Neural cell (in vitro differentiated cells): ENCODE measurements around the gene GPR146. TPM values are rescaled to one million over a fixed set of nuclear protein-coding genes. Genes with fewer than 3 reads are reported as not detected.

Experiments used
- H2AFZ ChIP-seq: fragments of 200-600, 300-800 bp; sonication (generic), shearing (Covaris generic); 2 replicates; pipeline ENCODE4 v1.6.0; 2014; ENCODE audit warnings: low read depth, mild to moderate bottlenecking, antibody characterized with exemption, low read length, moderate library complexity
- H3F3A ChIP-seq: fragments of 200-600 bp; shearing (Covaris generic); 2 replicates; pipeline ENCODE4 v1.6.1; 2016; ENCODE audit warnings: mild to moderate bottlenecking, moderate library complexity, mixed read lengths, antibody characterized with exemption, low read length; ENCODE audit not compliant: insufficient read depth, poor library complexity, severe bottlenecking
- H3K27ac ChIP-seq: fragments of 200-600, 300-800 bp; sonication (generic), shearing (Covaris generic); 2 replicates; pipeline ENCODE4 v1.5.1; 2014; ENCODE audit warnings: mild to moderate bottlenecking, low read length, moderate library complexity
- H3K27me3 ChIP-seq: fragments of 300-800, 200-600 bp; sonication (generic), shearing (Covaris generic); 2 replicates; pipeline ENCODE4 v1.6.0; 2014; ENCODE audit warnings: mild to moderate bottlenecking, low read depth, low read length, moderate library complexity; ENCODE audit not compliant: insufficient read depth
- H3K36me3 ChIP-seq: fragments of 300-800, 200-600 bp; sonication (generic), shearing (Covaris generic); 2 replicates; pipeline ENCODE4 v1.5.1; 2014; ENCODE audit warnings: mild to moderate bottlenecking, antibody characterized with exemption, low read length, moderate library complexity; ENCODE audit not compliant: insufficient read depth
- H3K4me2 ChIP-seq: fragments of 300-800, 200-600 bp; sonication (generic), shearing (Covaris generic); 2 replicates; pipeline ENCODE4 v1.6.0; 2014; ENCODE audit warnings: mild to moderate bottlenecking, low read length
- H3K4me3 ChIP-seq: fragments of 300-800, 200-600 bp; sonication (generic), shearing (Covaris generic); 2 replicates; pipeline ENCODE4 v1.5.1; 2014; ENCODE audit warnings: mild to moderate bottlenecking, low read length, moderate library complexity
- H3K79me2 ChIP-seq: fragments of 200-600 bp; shearing (Covaris generic); replicated peaks from 2 replicates; pipeline ENCODE4 v1.6.0; 2014; ENCODE audit warnings: mild to moderate bottlenecking, low read length, moderate library complexity; ENCODE audit not compliant: insufficient read depth
- H3K9ac ChIP-seq: fragments of 300-800, 200-600 bp; sonication (generic), shearing (Covaris generic); 2 replicates; pipeline ENCODE4 v1.6.1; 2016; ENCODE audit warnings: mild to moderate bottlenecking, low read length, mixed read lengths
- H3K9me2 ChIP-seq: fragments of 200-600 bp; shearing (Covaris generic); 2 replicates; pipeline ENCODE4 v1.6.1; 2016; ENCODE audit warnings: mild to moderate bottlenecking, low read length, mixed read lengths; ENCODE audit not compliant: insufficient read depth
- H3K9me3 ChIP-seq: fragments of 200-600, 300-800 bp; sonication (generic), shearing (Covaris generic); 2 replicates; pipeline ENCODE4 v1.6.1; 2016; ENCODE audit warnings: mild to moderate bottlenecking, mixed run types, low read length, moderate library complexity, mixed read lengths
- H4K20me1 ChIP-seq: fragments of 200-600 bp; shearing (Covaris generic); 2 replicates; pipeline ENCODE4 v1.6.1; 2016; ENCODE audit warnings: mild to moderate bottlenecking, mixed run types; ENCODE audit not compliant: insufficient read depth
- EP300 ChIP-seq: fragments of 450-650 bp; conservative IDR thresholded peaks from 2 replicates; pipeline ENCODE4 v1.6.1; 2014; ENCODE audit warnings: antibody characterized with exemption, mild to moderate bottlenecking, moderate library complexity; ENCODE audit not compliant: poor library complexity, severe bottlenecking
- EZH2 ChIP-seq: fragments of 200-600, 300-800 bp; shearing (Covaris generic), sonication (generic); IDR thresholded peaks from 2 replicates; pipeline ENCODE4 v1.6.1; 2014; ENCODE audit warnings: antibody characterized with exemption, low read length, borderline replicate concordance, mild to moderate bottlenecking; ENCODE audit not compliant: insufficient read depth, poor library complexity, severe bottlenecking
- MXI1 ChIP-seq: fragments of 450-650 bp; conservative IDR thresholded peaks from 2 replicates; pipeline ENCODE4 v1.6.1; 2014; ENCODE audit warnings: antibody characterized with exemption, mild to moderate bottlenecking; ENCODE audit not compliant: poor library complexity, severe bottlenecking
- POLR2AphosphoS5 ChIP-seq: IDR thresholded peaks from 2 replicates; pipeline ENCODE4 v1.6.1; 2012
- RAD21 ChIP-seq: fragments of 450-650 bp; conservative IDR thresholded peaks from 2 replicates; pipeline ENCODE4 v1.6.1; 2014; ENCODE audit warnings: antibody characterized with exemption, mild to moderate bottlenecking, moderate library complexity
- SMC3 ChIP-seq: fragments of 450-650 bp; conservative IDR thresholded peaks from 2 replicates; pipeline ENCODE4 v1.6.1; 2014; ENCODE audit warnings: antibody characterized with exemption, mild to moderate bottlenecking, moderate library complexity; ENCODE audit not compliant: poor library complexity
- TAF1 ChIP-seq: IDR thresholded peaks from 2 replicates; pipeline ENCODE4 v1.6.1; 2012; ENCODE audit warnings: low read depth
- polyA plus RNA-seq: library from polyadenylated mRNA; depleted of rRNA; stranded (reverse); fragments of >200 nt; gene quantifications from 2 replicates; pipeline ENCODE4 v1.2.3, GENCODE V29; 2014
- TF ChIP-seq, protein P1 (sequence below): fragments of 450-650 bp; IDR thresholded peaks from 2 replicates; pipeline ENCODE4 v1.5.1; 2014; ENCODE audit warnings: antibody characterized with exemption, mild to moderate bottlenecking, moderate library complexity; ENCODE audit not compliant: poor library complexity, severe bottlenecking
- TF ChIP-seq, protein P2 (sequence below): IDR thresholded peaks from 2 replicates; pipeline ENCODE4 v1.6.1; 2012; ENCODE audit warnings: borderline replicate concordance

GPR146 gene
- polyA plus RNA-seq, 1 donor from 2014 or later = not detected

- Histone ChIP-seq H3K4me3 (peak overlapping the region; percentile 91), H3K9me3 (no peaks in the 10 kb centered on the region), H3K27me3 (no peaks in the 10 kb centered on the region), H3F3A (no peaks in the 10 kb centered on the region), H3K9ac (peak overlapping the region; percentile 88), H3K9me2 (no peaks in the 10 kb centered on the region), H2AFZ (peak overlapping the region; percentile 69), H4K20me1 (peaks cover 13% of the 10 kb centered on the region), H3K36me3 (peaks cover 11% of the 10 kb centered on the region), H3K4me2 (peak overlapping the region; percentile 65), H3K27ac (peak overlapping the region; percentile 92), H3K79me2 (peaks cover 55% of the 10 kb centered on the region)
- peak; percentile 58 for TF ChIP-seq MXI1
- TF ChIP-seq EP300 = peak; percentile 48
- TF ChIP-seq, protein P1, sequence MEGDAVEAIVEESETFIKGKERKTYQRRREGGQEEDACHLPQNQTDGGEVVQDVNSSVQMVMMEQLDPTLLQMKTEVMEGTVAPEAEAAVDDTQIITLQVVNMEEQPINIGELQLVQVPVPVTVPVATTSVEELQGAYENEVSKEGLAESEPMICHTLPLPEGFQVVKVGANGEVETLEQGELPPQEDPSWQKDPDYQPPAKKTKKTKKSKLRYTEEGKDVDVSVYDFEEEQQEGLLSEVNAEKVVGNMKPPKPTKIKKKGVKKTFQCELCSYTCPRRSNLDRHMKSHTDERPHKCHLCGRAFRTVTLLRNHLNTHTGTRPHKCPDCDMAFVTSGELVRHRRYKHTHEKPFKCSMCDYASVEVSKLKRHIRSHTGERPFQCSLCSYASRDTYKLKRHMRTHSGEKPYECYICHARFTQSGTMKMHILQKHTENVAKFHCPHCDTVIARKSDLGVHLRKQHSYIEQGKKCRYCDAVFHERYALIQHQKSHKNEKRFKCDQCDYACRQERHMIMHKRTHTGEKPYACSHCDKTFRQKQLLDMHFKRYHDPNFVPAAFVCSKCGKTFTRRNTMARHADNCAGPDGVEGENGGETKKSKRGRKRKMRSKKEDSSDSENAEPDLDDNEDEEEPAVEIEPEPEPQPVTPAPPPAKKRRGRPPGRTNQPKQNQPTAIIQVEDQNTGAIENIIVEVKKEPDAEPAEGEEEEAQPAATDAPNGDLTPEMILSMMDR = no peak
- TF ChIP-seq, protein P2, sequence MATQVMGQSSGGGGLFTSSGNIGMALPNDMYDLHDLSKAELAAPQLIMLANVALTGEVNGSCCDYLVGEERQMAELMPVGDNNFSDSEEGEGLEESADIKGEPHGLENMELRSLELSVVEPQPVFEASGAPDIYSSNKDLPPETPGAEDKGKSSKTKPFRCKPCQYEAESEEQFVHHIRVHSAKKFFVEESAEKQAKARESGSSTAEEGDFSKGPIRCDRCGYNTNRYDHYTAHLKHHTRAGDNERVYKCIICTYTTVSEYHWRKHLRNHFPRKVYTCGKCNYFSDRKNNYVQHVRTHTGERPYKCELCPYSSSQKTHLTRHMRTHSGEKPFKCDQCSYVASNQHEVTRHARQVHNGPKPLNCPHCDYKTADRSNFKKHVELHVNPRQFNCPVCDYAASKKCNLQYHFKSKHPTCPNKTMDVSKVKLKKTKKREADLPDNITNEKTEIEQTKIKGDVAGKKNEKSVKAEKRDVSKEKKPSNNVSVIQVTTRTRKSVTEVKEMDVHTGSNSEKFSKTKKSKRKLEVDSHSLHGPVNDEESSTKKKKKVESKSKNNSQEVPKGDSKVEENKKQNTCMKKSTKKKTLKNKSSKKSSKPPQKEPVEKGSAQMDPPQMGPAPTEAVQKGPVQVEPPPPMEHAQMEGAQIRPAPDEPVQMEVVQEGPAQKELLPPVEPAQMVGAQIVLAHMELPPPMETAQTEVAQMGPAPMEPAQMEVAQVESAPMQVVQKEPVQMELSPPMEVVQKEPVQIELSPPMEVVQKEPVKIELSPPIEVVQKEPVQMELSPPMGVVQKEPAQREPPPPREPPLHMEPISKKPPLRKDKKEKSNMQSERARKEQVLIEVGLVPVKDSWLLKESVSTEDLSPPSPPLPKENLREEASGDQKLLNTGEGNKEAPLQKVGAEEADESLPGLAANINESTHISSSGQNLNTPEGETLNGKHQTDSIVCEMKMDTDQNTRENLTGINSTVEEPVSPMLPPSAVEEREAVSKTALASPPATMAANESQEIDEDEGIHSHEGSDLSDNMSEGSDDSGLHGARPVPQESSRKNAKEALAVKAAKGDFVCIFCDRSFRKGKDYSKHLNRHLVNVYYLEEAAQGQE = no peak
- peak; percentile 22 for TF ChIP-seq RAD21
- TF ChIP-seq SMC3 = peak; percentile 26
- TF ChIP-seq TAF1 = no peak
- peak; percentile 91 for TF ChIP-seq POLR2AphosphoS5
Measured at GRCh38 chr7:1028044-1028770, 16.1 kb upstream of the GPR146 start.

DNA sequence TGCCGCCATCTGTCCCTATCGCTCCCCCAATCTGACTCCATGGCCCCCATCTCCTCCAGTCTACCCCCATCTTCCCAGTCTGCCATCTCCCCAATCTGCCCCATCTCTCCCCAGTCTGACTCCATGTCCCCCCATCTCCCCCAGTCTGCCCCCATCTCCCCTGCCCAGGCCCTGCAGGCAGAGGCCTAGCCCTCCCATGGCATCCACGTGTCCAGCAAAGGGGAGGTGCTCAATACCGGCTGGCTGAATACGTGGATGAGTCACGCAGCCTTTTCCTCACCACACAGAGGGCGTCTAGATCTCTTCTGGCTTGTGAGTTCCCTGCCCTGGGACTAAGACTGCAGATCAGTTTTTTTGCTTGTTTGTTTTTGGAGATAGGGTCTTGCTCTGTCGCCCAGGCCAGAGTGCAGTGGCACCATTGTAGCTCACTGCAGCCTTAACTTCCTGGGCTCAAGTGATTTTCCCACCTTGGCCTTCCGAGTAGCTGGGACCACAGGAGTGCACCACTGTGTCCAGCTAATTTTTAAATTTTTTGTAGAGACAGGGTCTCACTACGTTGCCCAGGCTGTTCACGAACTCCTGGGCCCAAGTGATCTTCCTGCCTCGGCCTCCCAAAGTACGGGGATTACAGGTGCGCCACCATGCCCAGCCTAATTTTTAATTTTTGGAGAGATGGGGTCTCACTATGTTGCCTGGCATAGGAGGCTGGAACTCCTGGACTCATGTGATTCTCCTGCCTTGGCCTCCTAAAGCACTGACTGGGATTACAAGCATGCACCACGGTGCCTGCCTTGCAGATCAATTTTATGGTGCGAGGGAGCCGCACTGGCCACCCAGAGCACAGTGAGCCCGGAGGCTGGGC, 15.3 kb upstream of the GPR146 start:
- Histone ChIP-seq H3K9ac (peak overlapping the region; percentile 88), H3K36me3 (peaks cover 11% of the 10 kb centered on the region), H3K79me2 (peaks cover 47% of the 10 kb centered on the region), H3K9me2 (no peaks in the 10 kb centered on the region), H2AFZ (peak overlapping the region; percentile 69), H3K27me3 (no peaks in the 10 kb centered on the region), H3F3A (no peaks in the 10 kb centered on the region), H3K4me3 (peak overlapping the region; percentile 91), H3K9me3 (no peaks in the 10 kb centered on the region), H3K4me2 (peak overlapping the region; percentile 65), H3K27ac (peak overlapping the region; percentile 92), H4K20me1 (peaks cover 13% of the 10 kb centered on the region)
- TF ChIP-seq, protein P2 = no peak
- TF ChIP-seq, protein P1 = no peak
- TF ChIP-seq RAD21 (no peak), POLR2AphosphoS5 (no peak), TAF1 (no peak), EZH2 (no peak), SMC3 (no peak), MXI1 (no peak), EP300 (no peak)
